ENCODE data around the gene ENOSF1.

ENOSF1 gene

GRCh38 chr18:713135-713490, 683 bp upstream of the ENOSF1 start:
- no peaks in the 10 kb centered on the region for H3K9me3 Mint-ChIP-seq
- no peaks in the 10 kb centered on the region for H3K27me3 Mint-ChIP-seq (ENCODE audit: low read depth)
- H3K4me3 Mint-ChIP-seq = peak overlapping the region; percentile 68
- H3K36me3 Mint-ChIP-seq (ENCODE audit: low read depth) = peaks cover 12% of the 10 kb centered on the region
- peak overlapping the region; percentile 20 for H3K27ac Mint-ChIP-seq
- peaks cover 20% of the 10 kb centered on the region for H3K4me1 Mint-ChIP-seq (ENCODE audit: low read depth)

DNA sequence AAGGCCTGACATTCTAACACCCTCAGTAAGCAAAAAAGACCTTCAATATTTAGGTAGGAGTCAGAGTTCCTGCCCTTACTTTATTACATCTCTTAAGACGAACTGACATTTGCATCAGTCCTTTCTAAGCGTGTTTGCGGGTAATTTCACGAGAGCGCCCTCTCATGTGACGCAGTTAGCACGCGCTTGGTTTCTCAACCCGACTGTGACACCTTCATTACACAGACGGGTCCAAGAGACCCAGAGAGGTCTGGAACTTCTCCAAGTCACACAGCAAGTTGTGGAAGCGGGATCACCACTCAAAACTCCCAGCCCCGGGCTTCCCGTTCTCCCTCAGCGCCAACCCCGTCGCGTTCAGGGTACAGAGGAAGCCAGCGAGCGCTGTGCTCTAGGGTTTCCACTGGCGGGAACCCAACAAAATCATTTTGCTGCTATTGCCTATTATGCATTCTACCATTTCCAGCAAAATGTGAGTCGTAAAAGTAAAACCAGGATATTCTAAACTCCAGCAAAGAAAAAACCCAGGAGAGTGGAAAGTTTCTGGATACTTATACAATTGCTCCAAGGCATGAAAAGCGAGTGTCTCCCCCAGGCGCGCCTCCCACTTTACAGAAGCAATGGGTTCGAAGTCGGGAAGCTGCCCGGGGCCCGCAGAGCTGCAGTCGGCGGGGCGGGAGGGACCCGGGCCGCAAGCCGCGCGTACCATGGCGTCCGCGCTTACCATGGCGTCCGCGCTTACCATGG, 601 bp downstream of the ENOSF1 start:
- peak overlapping the region; percentile 87 for H3K27ac Mint-ChIP-seq
- H3K4me3 Mint-ChIP-seq = peak overlapping the region; percentile 83
- no peaks in the 10 kb centered on the region for H3K27me3 Mint-ChIP-seq (ENCODE audit: low read depth)
- peaks cover 20% of the 10 kb centered on the region for H3K4me1 Mint-ChIP-seq (ENCODE audit: low read depth)
- H3K36me3 Mint-ChIP-seq (ENCODE audit: low read depth) = peaks cover 14% of the 10 kb centered on the region
- no peaks in the 10 kb centered on the region for H3K9me3 Mint-ChIP-seq

GRCh38 chr18:711310-711656, 1.1 kb downstream of the ENOSF1 start:
- Mint-ChIP-seq H3K9me3 (no peaks in the 10 kb centered on the region), H3K4me1 (ENCODE audit: low read depth) (peaks cover 20% of the 10 kb centered on the region), H3K36me3 (ENCODE audit: low read depth) (peaks cover 16% of the 10 kb centered on the region), H3K4me3 (peak overlapping the region; percentile 83), H3K27ac (peak overlapping the region; percentile 87), H3K27me3 (ENCODE audit: low read depth) (no peaks in the 10 kb centered on the region)

DNA sequence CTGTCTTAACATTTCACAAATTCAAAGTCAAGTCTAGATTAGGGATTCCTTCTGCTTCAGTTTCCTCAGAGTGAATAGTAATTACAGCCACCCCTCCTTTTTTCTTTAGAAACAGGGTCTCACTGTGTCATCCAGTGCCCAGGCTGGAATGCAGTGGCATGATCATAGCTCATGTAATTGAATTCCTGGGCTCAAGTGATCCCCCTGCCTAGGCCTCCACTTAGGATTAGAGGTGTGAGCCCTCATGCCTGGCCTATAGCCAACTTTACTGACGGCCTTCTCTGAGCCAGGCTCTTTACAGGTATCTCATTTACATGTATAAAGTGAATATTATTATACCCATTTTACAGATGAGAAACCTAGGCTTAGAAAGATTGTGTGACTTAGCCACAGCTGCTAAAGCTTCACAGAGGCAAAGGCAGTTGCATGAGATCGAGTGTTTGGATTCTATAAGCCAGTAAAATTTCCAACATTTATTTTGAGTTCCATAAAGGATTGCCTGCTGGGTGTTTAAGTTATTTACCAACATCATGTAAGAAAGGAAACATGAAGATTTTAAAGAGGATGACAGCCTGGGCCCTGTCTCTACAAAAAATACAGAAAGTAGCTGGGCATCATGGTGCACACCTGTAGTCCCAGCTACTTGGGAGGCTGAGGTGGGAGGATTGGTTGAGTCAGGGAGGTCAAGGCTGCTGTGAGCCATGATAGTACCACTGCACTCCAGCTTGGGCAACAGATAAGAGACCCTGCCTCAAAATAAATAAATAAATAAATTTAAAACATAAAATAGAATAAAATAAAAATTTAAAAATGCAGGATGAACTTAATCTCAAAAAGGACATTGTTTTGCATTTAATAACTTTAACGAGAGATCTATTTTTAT, 1.8 kb downstream of the ENOSF1 start:
- Mint-ChIP-seq H3K4me1 (ENCODE audit: low read depth) (peaks cover 18% of the 10 kb centered on the region), H3K36me3 (ENCODE audit: low read depth) (peaks cover 18% of the 10 kb centered on the region), H3K9me3 (no peaks in the 10 kb centered on the region), H3K4me3 (peak overlapping the region; percentile 83), H3K27ac (peak overlapping the region; percentile 87), H3K27me3 (ENCODE audit: low read depth) (no peaks in the 10 kb centered on the region)

DNA sequence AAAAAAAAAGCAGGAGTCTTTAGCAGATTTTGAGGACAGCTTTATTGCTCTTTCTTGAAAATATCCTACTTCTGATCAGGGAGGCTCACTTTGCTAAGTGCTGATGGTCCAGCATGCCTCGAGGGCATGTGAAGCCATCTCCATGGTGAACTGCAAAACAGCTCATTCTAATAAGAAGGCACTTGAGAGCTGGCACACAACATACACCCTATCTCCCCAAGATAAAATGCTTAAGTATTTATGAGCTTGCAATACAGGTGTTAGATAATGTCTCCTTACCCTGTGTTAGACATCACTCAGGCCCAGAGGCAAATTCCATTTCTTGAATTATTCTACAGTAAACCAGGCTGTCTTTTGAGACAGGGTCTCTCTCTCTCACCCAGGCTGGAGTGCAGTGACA, 2.7 kb downstream of the ENOSF1 start:
- H3K36me3 Mint-ChIP-seq (ENCODE audit: low read depth) = peaks cover 24% of the 10 kb centered on the region
- H3K27ac Mint-ChIP-seq = no peak overlapping the region
- no peaks in the 10 kb centered on the region for H3K9me3 Mint-ChIP-seq
- H3K4me1 Mint-ChIP-seq (ENCODE audit: low read depth) = peaks cover 20% of the 10 kb centered on the region
- H3K4me3 Mint-ChIP-seq = no peak overlapping the region
- H3K27me3 Mint-ChIP-seq (ENCODE audit: low read depth) = no peaks in the 10 kb centered on the region

DNA sequence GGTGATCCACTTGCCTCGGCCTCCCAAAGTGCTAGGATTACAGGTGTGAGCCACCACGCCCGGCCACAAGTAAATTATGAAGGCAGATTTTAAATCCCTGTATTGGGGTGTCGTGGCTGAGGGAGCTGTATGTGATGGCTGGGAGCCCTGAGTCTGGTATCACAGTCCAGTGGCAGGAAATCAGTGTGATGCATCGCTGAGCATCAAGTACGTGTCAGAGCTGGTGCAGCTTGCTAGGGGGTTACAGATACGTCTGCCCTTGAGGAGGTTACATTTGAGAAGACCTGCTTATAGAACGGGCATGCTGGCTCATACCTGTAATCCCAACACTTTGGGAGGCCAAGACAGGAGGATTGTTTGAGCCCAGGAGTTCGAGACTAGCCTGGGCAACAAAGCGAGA, 4.3 kb downstream of the ENOSF1 start:
- Mint-ChIP-seq H3K36me3 (ENCODE audit: low read depth) (peaks cover 26% of the 10 kb centered on the region), H3K4me1 (ENCODE audit: low read depth) (peaks cover 23% of the 10 kb centered on the region), H3K9me3 (no peaks in the 10 kb centered on the region), H3K27ac (no peak overlapping the region), H3K4me3 (no peak overlapping the region), H3K27me3 (ENCODE audit: low read depth) (no peaks in the 10 kb centered on the region)

GRCh38 chr18:706405-706804, 6.0 kb downstream of the ENOSF1 start:
- H3K36me3 Mint-ChIP-seq (ENCODE audit: low read depth) = peaks cover 30% of the 10 kb centered on the region
- peaks cover 24% of the 10 kb centered on the region for H3K4me1 Mint-ChIP-seq (ENCODE audit: low read depth)
- no peaks in the 10 kb centered on the region for H3K27me3 Mint-ChIP-seq (ENCODE audit: low read depth)
- no peak overlapping the region for H3K27ac Mint-ChIP-seq
- no peaks in the 10 kb centered on the region for H3K9me3 Mint-ChIP-seq
- H3K4me3 Mint-ChIP-seq = no peak overlapping the region

- Mint-ChIP-seq H3K27me3 (ENCODE audit: low read depth) (no peaks in the 10 kb centered on the region), H3K27ac (peak overlapping the region; percentile 43), H3K36me3 (ENCODE audit: low read depth) (peaks cover 21% of the 10 kb centered on the region)
Observed at GRCh38 chr18:703213-703967, 9.0 kb downstream of the ENOSF1 start.

DNA sequence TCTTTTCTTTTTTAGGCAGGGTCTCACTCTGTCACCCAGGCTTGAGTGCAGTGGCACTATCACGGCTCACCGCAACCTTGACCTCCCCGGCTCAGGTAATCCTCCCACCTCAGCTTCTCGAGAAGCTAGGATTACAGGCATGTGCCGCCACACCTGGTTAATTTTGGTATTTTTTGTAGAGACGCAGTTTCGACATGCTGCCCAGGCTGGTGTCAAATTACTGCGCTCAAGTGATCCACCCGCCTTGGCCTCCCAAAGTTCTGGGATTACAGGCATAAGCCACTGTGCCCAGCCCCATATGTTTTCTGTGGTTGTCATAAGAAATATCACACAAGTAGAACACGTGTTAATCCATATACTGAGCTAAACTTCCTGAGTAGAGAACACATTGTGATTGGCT, 14.6 kb downstream of the ENOSF1 start:
- Mint-ChIP-seq H3K4me3 (no peak overlapping the region), H3K4me1 (ENCODE audit: low read depth) (peaks cover 9% of the 10 kb centered on the region), H3K27ac (no peak overlapping the region), H3K27me3 (ENCODE audit: low read depth) (no peaks in the 10 kb centered on the region), H3K9me3 (no peaks in the 10 kb centered on the region), H3K36me3 (ENCODE audit: low read depth) (peaks cover 14% of the 10 kb centered on the region)

More at GRCh38 chr18:703213-703967, 9.0 kb downstream of the ENOSF1 start:
- no peaks in the 10 kb centered on the region for H3K9me3 Mint-ChIP-seq
- H3K4me1 Mint-ChIP-seq (ENCODE audit: low read depth) = peaks cover 9% of the 10 kb centered on the region
- H3K4me3 Mint-ChIP-seq = no peak overlapping the region

GRCh38 chr18:697012-697411, 15.4 kb downstream of the ENOSF1 start:
- Mint-ChIP-seq H3K36me3 (ENCODE audit: low read depth) (peaks cover 15% of the 10 kb centered on the region), H3K4me1 (ENCODE audit: low read depth) (peaks cover 9% of the 10 kb centered on the region), H3K9me3 (no peaks in the 10 kb centered on the region), H3K27me3 (ENCODE audit: low read depth) (no peaks in the 10 kb centered on the region), H3K27ac (no peak overlapping the region), H3K4me3 (no peak overlapping the region)

DNA sequence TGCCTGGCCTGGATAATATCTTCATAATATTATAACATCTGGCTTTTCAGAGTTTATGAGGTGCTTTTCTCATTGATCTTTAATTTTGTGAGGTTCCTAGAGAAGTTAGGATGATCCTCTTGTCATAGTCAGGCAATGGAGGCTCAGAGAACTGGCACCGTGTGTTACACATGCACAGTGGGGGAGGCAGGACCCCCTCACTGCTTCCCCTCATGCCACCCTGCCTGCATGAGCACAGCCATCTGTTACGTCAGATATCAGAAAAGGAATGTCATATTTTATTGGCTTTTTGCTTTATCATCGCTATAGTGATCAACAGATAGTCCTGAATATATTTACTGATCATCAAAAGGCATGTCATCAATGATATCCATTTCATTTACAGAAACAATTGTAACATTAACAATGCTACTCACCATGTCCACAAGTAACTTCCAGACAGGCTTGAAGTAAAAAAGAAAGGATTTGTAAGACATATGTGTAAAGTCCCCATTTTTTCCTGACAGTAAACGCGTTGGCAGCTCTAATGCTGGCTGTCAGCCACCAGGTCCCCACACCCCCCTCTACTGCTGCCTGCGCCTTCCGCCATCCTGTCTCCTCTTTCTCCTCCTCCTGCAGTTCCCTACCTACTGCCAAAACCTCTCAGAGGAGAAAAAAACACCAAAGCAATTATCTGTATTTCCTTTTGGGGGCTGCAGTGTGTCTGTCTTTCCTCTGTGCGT, 18.8 kb downstream of the ENOSF1 start:
- Mint-ChIP-seq H3K27me3 (ENCODE audit: low read depth) (no peaks in the 10 kb centered on the region), H3K4me3 (no peak overlapping the region), H3K9me3 (no peaks in the 10 kb centered on the region), H3K27ac (peak overlapping the region; percentile 45), H3K4me1 (ENCODE audit: low read depth) (peaks cover 9% of the 10 kb centered on the region), H3K36me3 (ENCODE audit: low read depth) (peaks cover 26% of the 10 kb centered on the region)

GRCh38 chr18:692824-693223, 19.6 kb downstream of the ENOSF1 start:
- H3K4me3 Mint-ChIP-seq = no peak overlapping the region
- H3K27me3 Mint-ChIP-seq (ENCODE audit: low read depth) = no peaks in the 10 kb centered on the region
- peaks cover 9% of the 10 kb centered on the region for H3K4me1 Mint-ChIP-seq (ENCODE audit: low read depth)
- peaks cover 26% of the 10 kb centered on the region for H3K36me3 Mint-ChIP-seq (ENCODE audit: low read depth)
- H3K27ac Mint-ChIP-seq = no peak overlapping the region
- no peaks in the 10 kb centered on the region for H3K9me3 Mint-ChIP-seq

GRCh38 chr18:688323-688722, 24.1 kb downstream of the ENOSF1 start:
- no peak overlapping the region for H3K4me3 Mint-ChIP-seq
- no peaks in the 10 kb centered on the region for H3K27me3 Mint-ChIP-seq (ENCODE audit: low read depth)
- H3K27ac Mint-ChIP-seq = no peak overlapping the region
- H3K36me3 Mint-ChIP-seq (ENCODE audit: low read depth) = peaks cover 34% of the 10 kb centered on the region
- H3K9me3 Mint-ChIP-seq = no peaks in the 10 kb centered on the region
- peaks cover 7% of the 10 kb centered on the region for H3K4me1 Mint-ChIP-seq (ENCODE audit: low read depth)

All from T-helper 1 cell treated with Interleukin-12 subunit alpha and Interleukin-12 subunit beta and Interleukin-4 antibody, amounts not matched to agents 30 μg/mL and 1 μg/mL, for 36 hours (primary cell).